Natural killer cell (primary cell): ENCODE data around the gene EXTL2. TPM values are rescaled to one million over a fixed set of nuclear protein-coding genes. Genes with fewer than 3 reads are reported as not detected.

Source experiments
- ATAC-seq, 3 donors: fragments of 150-1000 bp in 2 of 3; fragments of 200-7000 bp in 1 of 3; cut with Tn5 transposase; 1 replicate in 1 of 3; 2 replicates in 2 of 3; pipeline ENCODE4 v1.10.0; 2021; ENCODE audit warnings: mild to moderate bottlenecking in 2 of 3, moderate library complexity in 2 of 3
- DNase-seq, 2 donors: peaks; one replicate each; pipeline versions ENCODE4 v3.0.0 to v3.0.0-alpha.2; 2013 to 2021; ENCODE audit warnings: mixed read lengths in 1 of 2
- H3K27ac ChIP-seq: one replicate; pipeline ENCODE4 v1.5.1; 2013; ENCODE audit warnings: mild to moderate bottlenecking, low read length
- H3K27me3 ChIP-seq: one replicate; pipeline ENCODE4 v1.6.1; 2013; ENCODE audit warnings: low read length; ENCODE audit not compliant: control insufficient read depth, insufficient read depth
- H3K36me3 ChIP-seq: one replicate; pipeline ENCODE4 v1.6.1; 2013; ENCODE audit warnings: low read length; ENCODE audit not compliant: control insufficient read depth, insufficient read depth
- H3K4me1 ChIP-seq: one replicate; pipeline ENCODE4 v1.6.1; 2013; ENCODE audit warnings: low read length; ENCODE audit not compliant: control insufficient read depth, insufficient read depth
- H3K4me3 ChIP-seq: one replicate; pipeline ENCODE4 v1.5.1; 2013; ENCODE audit warnings: low read length
- H3K9me3 ChIP-seq: one replicate; pipeline ENCODE4 v1.6.1; 2013; ENCODE audit warnings: low read length; ENCODE audit not compliant: control insufficient read depth, insufficient read depth
- H3K27ac Mint-ChIP-seq, 2 donors: one replicate each; pipeline ENCODE4 v1.8.0; 2022; ENCODE audit warnings: mild to moderate bottlenecking in 2 of 2, mixed read lengths in 2 of 2, moderate library complexity in 1 of 2
- H3K27me3 Mint-ChIP-seq, 2 donors: one replicate each; pipeline ENCODE4 v1.8.0; 2022; ENCODE audit warnings: low read depth in 2 of 2, mixed read lengths in 2 of 2
- H3K36me3 Mint-ChIP-seq: one replicate; pipeline ENCODE4 v1.8.0; 2022; ENCODE audit warnings: mixed read lengths
- H3K4me1 Mint-ChIP-seq, 2 donors: one replicate each; pipeline ENCODE4 v1.8.0; 2022; ENCODE audit warnings: mixed read lengths in 2 of 2
- H3K4me3 Mint-ChIP-seq: one replicate; pipeline ENCODE4 v1.8.0; 2022; ENCODE audit warnings: mild to moderate bottlenecking, moderate library complexity, mixed read lengths
- H3K9me3 Mint-ChIP-seq, 2 donors: one replicate each; pipeline ENCODE4 v1.8.0; 2022; ENCODE audit warnings: mixed read lengths in 2 of 2
- WGBS: methylation state at CpG from one replicate; pipeline ENCODE4 v1.1.7; 2013; ENCODE audit warnings: missing lambda C conversion rate; ENCODE audit not compliant: insufficient coverage; 5-methylcytosine and 5-hydroxymethylcytosine counted together
- intact Hi-C: fragments of 100-400 bp; cut with micrococcal nuclease; formaldehyde crosslinking; loops from one replicate; pipeline ENCODE4 v1.14.2; 2022
- total RNA-seq, 4 donors: library from RNA; stranded (reverse); fragments of 120-200 nt in 1 of 4; gene quantifications; one replicate each; pipeline versions ENCODE4 v1.2.3 to v1.2.4, GENCODE V29; 2013 to 2022
- TF ChIP-seq, protein P1 (sequence below): fragments of 200-600 bp; IDR thresholded peaks from one replicate; pipeline ENCODE4 v1.8.0; 2022; ENCODE audit warnings: antibody characterized with exemption

Gene EXTL2
- total RNA-seq, 3 donors from 2014 or later (not counting 1 experiment from before 2014, with no cell fraction given), result 3.5 to 5.8 (median 3.9) TPM

GRCh38 chr1:100904528-100904927, 9.9 kb upstream of the EXTL2 start:
- Histone ChIP-seq H3K9me3 (no peaks in the 10 kb centered on the region), H3K36me3 (peaks cover 73% of the 10 kb centered on the region), H3K4me1 (no peaks in the 10 kb centered on the region), H3K4me3 (no peak overlapping the region), H3K27me3 (no peaks in the 10 kb centered on the region), H3K27ac (no peak overlapping the region)
- Mint-ChIP-seq H3K9me3 (peaks cover 0 to 5% of the 10 kb centered on the region in 2 donors), H3K36me3 (peaks cover 5% of the 10 kb centered on the region), H3K27ac (no peak overlapping the region), H3K4me1 (peaks cover 15 to 16% of the 10 kb centered on the region in 2 donors), H3K4me3 (no peak overlapping the region), H3K27me3 (no peaks in the 10 kb centered on the region)
- TF ChIP-seq, protein P1, sequence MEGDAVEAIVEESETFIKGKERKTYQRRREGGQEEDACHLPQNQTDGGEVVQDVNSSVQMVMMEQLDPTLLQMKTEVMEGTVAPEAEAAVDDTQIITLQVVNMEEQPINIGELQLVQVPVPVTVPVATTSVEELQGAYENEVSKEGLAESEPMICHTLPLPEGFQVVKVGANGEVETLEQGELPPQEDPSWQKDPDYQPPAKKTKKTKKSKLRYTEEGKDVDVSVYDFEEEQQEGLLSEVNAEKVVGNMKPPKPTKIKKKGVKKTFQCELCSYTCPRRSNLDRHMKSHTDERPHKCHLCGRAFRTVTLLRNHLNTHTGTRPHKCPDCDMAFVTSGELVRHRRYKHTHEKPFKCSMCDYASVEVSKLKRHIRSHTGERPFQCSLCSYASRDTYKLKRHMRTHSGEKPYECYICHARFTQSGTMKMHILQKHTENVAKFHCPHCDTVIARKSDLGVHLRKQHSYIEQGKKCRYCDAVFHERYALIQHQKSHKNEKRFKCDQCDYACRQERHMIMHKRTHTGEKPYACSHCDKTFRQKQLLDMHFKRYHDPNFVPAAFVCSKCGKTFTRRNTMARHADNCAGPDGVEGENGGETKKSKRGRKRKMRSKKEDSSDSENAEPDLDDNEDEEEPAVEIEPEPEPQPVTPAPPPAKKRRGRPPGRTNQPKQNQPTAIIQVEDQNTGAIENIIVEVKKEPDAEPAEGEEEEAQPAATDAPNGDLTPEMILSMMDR, result no peak
- 100% methylated on average over 2 of the region's 2 CpGs for WGBS
- DNase-seq, result no peak
- ATAC-seq, result no peak
- intact Hi-C loops, result no loop called here

- Histone ChIP-seq H3K9me3 (no peaks in the 10 kb centered on the region), H3K27ac (no peak overlapping the region), H3K4me3 (no peak overlapping the region), H3K36me3 (peaks cover 73% of the 10 kb centered on the region), H3K4me1 (no peaks in the 10 kb centered on the region), H3K27me3 (no peaks in the 10 kb centered on the region)
- no peak for DNase-seq
- TF ChIP-seq, protein P1, result no peak
- no peak for ATAC-seq
- Mint-ChIP-seq H3K27me3 (no peaks in the 10 kb centered on the region), H3K36me3 (peaks cover 8% of the 10 kb centered on the region), H3K4me1 (peaks cover 15 to 17% of the 10 kb centered on the region in 2 donors), H3K4me3 (no peak overlapping the region), H3K9me3 (peaks cover 0 to 5% of the 10 kb centered on the region in 2 donors), H3K27ac (no peak overlapping the region)
- WGBS, result 100% methylated on average over 1 of the region's 1 CpG
- intact Hi-C loops, result no loop called here
Observed at GRCh38 chr1:100903777-100904176, 9.1 kb upstream of the EXTL2 start.

- WGBS, result 83% methylated on average over 1 of the region's 1 CpG
- no peak for ATAC-seq
- no peaks in the 10 kb centered on the region for H3K27me3 Mint-ChIP-seq
- Histone ChIP-seq H3K4me1 (no peaks in the 10 kb centered on the region), H3K27me3 (no peaks in the 10 kb centered on the region), H3K4me3 (no peak overlapping the region), H3K9me3 (no peaks in the 10 kb centered on the region), H3K36me3 (peaks cover 69% of the 10 kb centered on the region), H3K27ac (no peak overlapping the region)
- no peak overlapping the region for H3K4me3 Mint-ChIP-seq
- DNase-seq, result no peak
- intact Hi-C loops, result no loop called here
- peaks cover 8% of the 10 kb centered on the region for H3K36me3 Mint-ChIP-seq
- peaks cover 0 to 5% of the 10 kb centered on the region in 2 donors for H3K9me3 Mint-ChIP-seq
- peaks cover 19 to 25% of the 10 kb centered on the region in 2 donors for H3K4me1 Mint-ChIP-seq
- TF ChIP-seq, protein P1, result no peak
- H3K27ac Mint-ChIP-seq, result no peak overlapping the region
Observed at GRCh38 chr1:100902365-100902764, 7.7 kb upstream of the EXTL2 start.

DNA sequence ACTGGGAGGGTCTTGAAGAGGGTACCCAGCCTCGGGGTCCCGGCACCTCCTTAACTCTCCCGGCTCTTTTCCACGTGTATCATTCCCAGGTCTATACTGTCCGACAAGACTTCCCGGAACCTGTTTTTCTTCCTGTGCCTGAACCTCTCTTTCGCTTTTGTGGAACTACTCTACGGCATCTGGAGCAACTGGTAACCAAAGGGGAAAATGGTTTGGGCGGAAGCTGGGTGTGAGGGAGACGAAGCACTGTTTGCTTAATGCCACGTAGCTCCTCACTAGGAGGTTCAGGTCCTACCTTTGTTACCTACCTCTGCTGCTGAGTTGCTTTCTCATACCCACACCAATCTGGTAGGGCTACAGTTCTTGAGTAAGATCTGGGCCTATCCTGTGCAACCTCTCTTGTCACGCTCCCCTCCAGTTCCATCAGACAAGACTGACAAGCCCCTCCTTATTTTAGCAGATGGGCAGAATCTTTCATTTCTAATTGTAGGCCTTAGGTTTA, 1.9 kb upstream of the EXTL2 start:
- no peaks in the 10 kb centered on the region for H3K9me3 ChIP-seq
- peak overlapping the region; percentile 97 for H3K4me3 ChIP-seq
- DNase-seq (peak; percentile 48 to 91), ATAC-seq (peak; percentile 60 to 76 (median 62))
- H3K4me3 Mint-ChIP-seq, result peak overlapping the region; percentile 99
- H3K27ac ChIP-seq, result peak overlapping the region; percentile 99
- no peaks in the 10 kb centered on the region for H3K27me3 ChIP-seq
- no peaks in the 10 kb centered on the region for H3K9me3 Mint-ChIP-seq
- peak overlapping the region; percentile 100 for H3K27ac Mint-ChIP-seq
- H3K36me3 ChIP-seq, result peaks cover 33% of the 10 kb centered on the region
- intact Hi-C loops, result loop anchor here (2.0 to 10.0 kb wide), 3 partner anchors 131 to 862 kb away; partner anchors contain the start of genes DPH5, SASS6 and TRMT13
- 1% methylated on average over 12 of the region's 12 CpGs for WGBS
- peaks cover 8% of the 10 kb centered on the region for H3K4me1 ChIP-seq
- TF ChIP-seq, protein P1, result no peak
- peaks cover 40 to 46% of the 10 kb centered on the region in 2 donors for H3K4me1 Mint-ChIP-seq
- H3K36me3 Mint-ChIP-seq, result peaks cover 8% of the 10 kb centered on the region
- H3K27me3 Mint-ChIP-seq, result no peaks in the 10 kb centered on the region
